ENCODE results near the gene RECK.

RECK gene

GRCh38 chr9:36029202-36029601 is 7.5 kb upstream of the RECK start:
- DNase-seq (ENCODE audit: low read depth), result peak; percentile 3

- peak; percentile 95 for DNase-seq (ENCODE audit: low read depth)
Observed at GRCh38 chr9:36029765-36030528, 6.8 kb upstream of the RECK start.

DNA sequence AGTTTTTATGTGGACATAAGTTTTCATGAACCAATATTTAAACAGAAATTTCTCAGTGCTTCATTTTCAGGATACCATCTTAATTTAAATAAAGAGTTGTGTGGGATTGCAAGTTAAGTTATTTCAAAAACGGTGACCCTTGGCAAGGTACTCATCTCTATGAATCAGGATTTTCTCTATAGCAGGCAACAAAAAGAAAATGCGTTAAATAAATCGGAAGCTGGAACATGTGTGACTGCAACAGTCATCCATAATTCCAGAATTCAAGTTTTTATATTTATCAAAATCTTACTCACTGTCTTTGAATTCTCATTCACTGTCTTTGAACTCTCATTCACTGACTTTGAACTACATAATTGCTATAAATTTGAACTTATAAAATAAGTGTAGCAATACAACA is 5.8 kb upstream of the RECK start:
- DNase-seq (ENCODE audit: low read depth), result no peak

DNA sequence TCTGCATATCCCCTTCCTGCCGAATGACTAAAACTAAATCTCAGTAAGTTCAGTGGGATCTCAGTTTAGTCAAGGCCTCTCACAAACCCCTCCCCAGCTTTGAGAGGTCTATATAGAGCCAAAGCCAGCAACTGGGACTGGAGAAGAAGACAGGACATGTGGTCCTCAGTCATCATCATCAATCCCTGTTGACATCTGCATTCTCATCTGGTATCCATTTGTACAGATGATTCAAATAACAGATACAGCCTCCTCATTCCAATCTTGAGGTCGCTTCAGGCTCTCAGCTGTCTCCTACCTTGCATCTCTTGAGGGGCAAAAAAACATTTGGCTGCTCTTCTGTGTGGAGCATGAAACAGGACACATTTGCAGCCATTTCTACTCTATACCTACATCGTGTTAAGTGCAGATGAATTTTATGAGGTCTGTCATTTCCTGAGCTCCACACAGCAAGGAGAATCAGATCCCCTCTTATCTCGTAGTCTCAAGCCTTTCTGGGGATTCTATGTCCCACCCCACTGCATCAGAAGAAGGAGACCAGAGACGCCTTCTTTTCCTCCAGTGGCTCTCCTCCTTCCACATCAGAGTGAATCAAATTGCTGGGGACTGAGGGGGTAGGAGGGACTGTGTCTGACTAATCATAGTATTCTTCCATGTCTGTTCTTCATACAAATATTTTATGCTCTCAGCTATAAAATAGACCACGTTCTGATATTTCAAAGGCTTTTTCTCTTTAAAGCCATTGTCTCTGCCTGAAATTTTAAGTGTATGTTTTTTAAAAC is 4.7 kb upstream of the RECK start:
- no peak for DNase-seq (ENCODE audit: low read depth)

DNA sequence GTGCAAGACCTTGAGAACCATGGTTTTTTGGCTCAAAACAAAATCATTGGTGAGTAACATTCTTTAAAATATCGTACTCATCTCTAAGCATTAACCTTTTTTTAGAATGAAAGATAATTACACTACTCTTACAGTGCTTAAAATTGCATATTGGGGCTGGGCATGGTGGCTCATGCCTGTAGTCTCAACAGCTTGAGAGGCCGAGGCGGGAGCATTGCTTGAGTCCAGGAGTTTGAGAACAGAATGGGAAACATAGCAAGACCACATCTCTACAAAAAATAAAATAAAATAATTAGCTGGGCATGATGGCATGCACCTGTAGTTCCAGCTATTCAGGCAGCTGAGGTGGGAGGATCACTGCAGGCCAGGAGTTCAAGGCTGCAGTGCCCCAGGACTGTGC is 2.9 kb upstream of the RECK start:
- no peak for DNase-seq (ENCODE audit: low read depth)

- no peak for DNase-seq (ENCODE audit: low read depth)
Observed at GRCh38 chr9:36034234-36034633, 2.5 kb upstream of the RECK start.

DNA sequence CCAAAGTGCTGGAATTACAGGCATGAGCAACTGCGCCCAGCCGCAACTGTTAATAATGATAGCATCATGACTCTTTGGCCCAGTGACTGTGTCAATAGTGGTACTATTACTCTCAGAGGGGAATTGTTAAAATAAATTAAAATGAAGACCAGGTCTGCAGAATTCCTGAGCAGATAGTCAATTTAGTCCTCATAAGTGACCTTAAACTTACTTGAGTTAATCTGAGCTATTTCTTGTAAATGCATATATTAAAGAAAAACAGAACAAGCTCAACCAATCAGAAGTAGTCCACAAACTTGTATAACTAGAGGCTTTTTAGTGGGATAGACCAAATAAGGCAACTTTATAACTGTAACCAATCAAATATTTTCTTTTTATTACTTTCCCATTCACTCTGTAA is 1.7 kb upstream of the RECK start:
- DNase-seq (ENCODE audit: low read depth), result no peak

GRCh38 chr9:36036253-36036779 is 397 bp upstream of the RECK start:
- no peak for DNase-seq (ENCODE audit: low read depth)

DNA sequence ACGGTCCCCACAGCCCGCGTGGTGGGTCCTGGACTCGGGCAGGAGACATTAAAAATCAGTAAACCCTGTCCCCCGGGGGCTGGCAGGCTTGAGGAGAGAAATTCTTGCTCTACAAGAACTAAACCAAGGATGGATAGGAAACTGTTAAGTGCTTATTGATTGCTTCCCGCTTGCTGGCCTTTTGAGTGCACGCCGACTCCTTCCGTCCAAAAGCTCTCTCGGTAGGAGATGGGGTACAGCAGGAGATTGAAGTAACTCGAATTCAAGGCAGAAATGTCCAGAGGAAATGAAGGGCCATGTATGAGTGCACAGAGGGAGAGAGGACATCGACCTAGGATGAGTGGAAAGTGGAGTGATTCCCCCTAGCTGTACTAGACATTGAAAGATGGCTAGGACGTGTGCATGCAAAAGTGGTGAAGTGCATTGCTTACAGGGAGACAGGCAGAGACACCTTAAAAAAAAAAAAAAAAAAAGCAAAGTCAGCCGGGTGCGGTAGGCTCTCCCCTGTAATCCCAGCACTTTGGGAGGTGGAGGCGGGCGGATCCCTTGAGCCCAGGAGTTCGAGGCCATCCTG is 923 bp downstream of the RECK start:
- peak; percentile 60 for DNase-seq (ENCODE audit: low read depth)

DNA sequence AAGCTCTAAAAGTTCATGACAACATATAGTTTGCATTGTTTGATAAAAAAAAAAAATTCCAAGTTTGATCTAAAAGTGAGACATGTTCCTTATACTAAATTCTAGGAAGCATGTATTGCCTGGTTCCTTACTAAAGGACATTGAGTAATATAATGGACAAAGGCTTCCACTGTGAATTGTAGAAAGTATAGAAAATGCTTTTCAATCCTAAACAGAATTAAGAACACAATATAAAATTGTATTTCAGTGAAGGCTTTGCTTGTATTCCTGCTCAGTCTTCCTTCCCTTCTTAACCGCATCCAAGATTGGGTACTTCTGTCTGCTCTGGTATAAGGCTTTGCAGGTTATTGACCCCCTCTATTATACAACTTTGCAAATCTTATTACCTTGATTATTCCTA is 2.4 kb downstream of the RECK start:
- DNase-seq (ENCODE audit: low read depth), result no peak

GRCh38 chr9:36039696-36040095 is 3.0 kb downstream of the RECK start:
- DNase-seq (ENCODE audit: low read depth), result peak; percentile 43

- peak; percentile 25 for DNase-seq (ENCODE audit: low read depth)
Observed at GRCh38 chr9:36040271-36040925, 3.7 kb downstream of the RECK start.

- no peak for DNase-seq (ENCODE audit: low read depth)
Observed at GRCh38 chr9:36041506-36041905, 4.8 kb downstream of the RECK start.

- no peak for DNase-seq (ENCODE audit: low read depth)
Observed at GRCh38 chr9:36045610-36046009, 8.9 kb downstream of the RECK start.

DNA sequence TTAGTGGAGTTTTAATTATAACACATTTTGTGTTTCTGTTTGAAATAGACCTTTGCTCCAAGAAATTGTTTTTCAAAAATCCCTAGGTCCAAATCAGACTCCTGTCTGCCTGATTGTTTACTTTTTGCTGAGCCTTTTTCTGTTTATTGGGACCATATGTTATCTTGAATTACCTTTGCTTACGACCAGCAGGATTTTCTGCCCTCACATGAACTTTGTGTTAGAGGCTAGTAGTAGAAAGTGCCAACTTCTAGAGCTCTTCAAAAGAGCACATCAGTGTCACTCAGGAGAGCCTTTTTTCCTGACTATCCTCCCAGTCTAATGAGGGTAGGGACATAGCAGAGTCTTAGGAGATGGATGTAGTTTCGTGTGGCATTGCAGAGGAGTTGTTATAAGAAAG is 10.2 kb downstream of the RECK start:
- no peak for DNase-seq (ENCODE audit: low read depth)

GRCh38 chr9:36049408-36049807 is 12.7 kb downstream of the RECK start:
- DNase-seq (ENCODE audit: low read depth), result no peak

DNA sequence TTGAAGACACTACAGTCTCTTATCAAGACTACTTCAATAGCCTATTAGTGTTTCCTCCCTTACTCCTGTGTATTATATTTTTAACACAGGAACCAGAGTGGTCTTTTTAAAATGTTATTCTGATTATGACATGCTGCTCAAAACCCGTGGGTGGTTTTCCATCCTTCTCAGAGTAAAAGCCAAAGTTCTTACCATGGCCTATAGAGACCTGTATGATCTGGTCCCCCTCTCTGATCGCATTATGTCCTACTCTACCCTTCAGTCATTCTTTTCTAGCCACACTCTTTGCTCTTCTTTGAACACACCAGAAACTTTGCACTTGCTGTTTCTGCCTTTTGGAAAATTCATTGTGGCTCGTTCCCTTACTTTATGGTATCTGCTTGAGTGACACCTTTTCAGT is 13.8 kb downstream of the RECK start:
- DNase-seq (ENCODE audit: low read depth), result no peak

- no peak for DNase-seq (ENCODE audit: low read depth)
Observed at GRCh38 chr9:36051317-36051716, 14.6 kb downstream of the RECK start.

DNA sequence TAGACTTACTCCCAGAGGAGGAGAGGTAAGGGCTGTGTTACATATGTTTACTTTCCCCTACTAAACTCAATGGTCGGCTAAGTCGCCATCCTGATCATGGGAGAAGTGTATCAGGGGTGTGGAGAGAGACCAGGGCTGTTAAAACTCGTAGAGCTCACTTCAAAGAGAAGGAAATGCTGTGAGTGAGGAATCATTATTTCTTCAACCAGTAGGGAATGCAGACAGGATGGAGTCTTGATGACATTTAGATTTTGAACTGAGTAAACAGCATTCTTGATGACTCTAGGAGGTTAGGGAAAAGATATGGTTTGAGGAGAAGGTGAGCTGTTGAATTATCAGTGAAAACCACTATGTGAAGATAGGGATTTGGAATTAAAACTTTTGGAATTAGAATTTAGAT is 17.3 kb downstream of the RECK start:
- peak; percentile 34 for DNase-seq (ENCODE audit: low read depth)

DNA sequence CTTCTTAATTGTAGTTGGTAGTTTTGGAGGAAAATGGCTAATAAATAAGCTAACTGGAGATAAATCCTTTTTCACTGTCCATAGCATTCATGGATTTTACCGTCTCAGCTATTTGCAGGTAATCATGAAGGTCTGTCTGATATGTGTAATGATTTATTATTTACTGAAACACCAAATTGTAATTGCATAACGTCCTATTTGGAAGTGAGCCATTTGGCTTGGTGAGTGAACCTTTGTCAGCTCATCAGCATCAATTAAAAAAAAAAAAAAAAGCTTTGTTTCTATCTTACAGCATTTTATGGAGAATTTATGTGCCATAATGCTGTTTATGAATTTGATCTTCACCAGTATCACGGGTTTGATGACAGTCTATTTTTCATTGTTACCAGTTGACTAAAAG is 20.2 kb downstream of the RECK start:
- DNase-seq (ENCODE audit: low read depth), result no peak

DNA sequence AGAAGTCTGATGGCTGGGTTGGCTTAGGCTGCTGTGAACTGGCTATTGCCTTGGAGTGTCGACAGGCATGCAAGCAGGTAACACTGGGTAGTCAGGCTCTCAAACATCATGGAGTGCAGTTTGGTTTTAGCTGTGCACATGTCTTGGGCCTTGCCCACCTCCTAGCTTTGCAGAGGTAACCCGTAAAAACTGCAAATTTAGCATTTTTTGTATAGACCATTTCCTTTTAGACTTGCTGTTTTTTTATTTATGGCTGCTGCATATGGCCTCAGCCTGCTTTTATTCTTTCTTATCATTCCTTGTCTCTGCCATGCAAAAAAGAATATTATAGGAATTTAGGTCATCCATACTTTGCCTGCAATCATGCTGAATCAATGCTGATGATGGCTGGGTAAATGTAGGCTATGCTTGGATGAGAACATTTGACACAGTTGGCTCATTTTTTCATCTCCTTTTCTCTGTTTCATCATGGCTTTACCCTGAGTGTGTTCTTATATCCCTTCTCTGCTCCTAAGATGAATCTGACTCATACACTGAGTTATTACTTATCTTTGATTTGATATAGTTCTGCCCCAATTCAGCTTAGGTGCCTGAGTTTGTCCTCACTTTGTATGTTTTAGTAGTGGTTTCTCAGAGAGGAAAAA is 27.2 kb downstream of the RECK start:
- peak; percentile 59 for DNase-seq (ENCODE audit: low read depth)

DNA sequence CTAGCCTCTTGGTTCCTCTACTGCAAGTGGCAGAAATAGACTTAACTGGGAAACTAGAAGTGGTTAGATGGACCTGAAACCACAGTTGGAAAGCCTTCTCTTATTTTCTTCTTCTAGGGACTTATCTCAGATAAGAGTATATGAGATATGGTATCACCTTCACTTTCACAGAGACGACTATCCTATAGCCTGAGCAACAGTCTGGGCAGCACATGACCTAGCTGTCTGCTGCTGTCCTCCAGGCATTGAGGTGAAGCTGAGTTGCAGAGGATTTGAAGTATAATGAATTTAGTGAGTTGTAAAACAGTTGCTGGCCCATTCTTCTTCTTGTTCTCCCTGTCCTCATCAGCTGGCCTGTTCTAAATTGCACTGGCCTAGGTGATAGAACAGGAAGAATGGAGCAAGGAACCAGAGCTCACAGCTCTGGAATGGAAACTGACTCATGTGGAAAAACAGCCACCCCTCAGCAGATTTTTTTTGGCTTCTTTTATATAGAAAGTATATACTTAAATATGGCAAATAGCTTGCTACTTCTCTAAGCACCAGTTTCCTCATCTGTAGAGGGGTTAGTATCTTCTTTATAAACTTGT is 27.8 kb downstream of the RECK start:
- peak; percentile 53 for DNase-seq (ENCODE audit: low read depth)
